ENCODE data around the gene RASGRP1. TPM values are rescaled to one million over a fixed set of nuclear protein-coding genes. Genes with fewer than 3 reads are reported as not detected.

RASGRP1 gene
- 0.42 TPM in 1 of 2 replicates, not detected in the other for total RNA-seq (2014; rRNA removed; shearing (Covaris generic))

GRCh38 chr15:38564557-38565286 is at the start of gene RASGRP1:
RASGRP1 (minus strand) TSS chr15:38564814; CDS start chr15:38564628, 186 bp downstream.

GRCh38 chr15:38453971-38454695 is 110.5 kb downstream of the RASGRP1 start, which contains the start of gene FAM98B:
FAM98B (plus strand) TSS chr15:38454127; CDS start chr15:38454162, 35 bp downstream.

Other genes with a start within 250 kb of the RASGRP1 start
- 9.9 and 17.3 TPM in 2 replicates for gene FAM98B, start 110.7 kb downstream of the RASGRP1 start, total RNA-seq (2014; rRNA removed; shearing (Covaris generic))

Data from A375 (cell line).